Bronchial epithelial cell (primary cell): Measurements from ENCODE around the gene ADGRA1. TPM values are rescaled to one million over a fixed set of nuclear protein-coding genes. Genes with fewer than 3 reads are reported as not detected.

Experiments used
- DNase-seq: peaks from one replicate; pipeline ENCODE4 v3.0.0-alpha.2; 2010; ENCODE audit warnings: low read depth
- FAIRE-seq: peaks from 2 replicates; lab custom pipeline; 2011; peaks lifted over from hg19 to GRCh38; lab: Jason Lieb, UNC
- H3K27me3 ChIP-seq: 2 replicates; pipeline ENCODE4 v1.5.1; 2011; ENCODE audit warnings: low read length; ENCODE audit not compliant: control insufficient read depth, insufficient read depth
- H3K36me3 ChIP-seq: 2 replicates; pipeline ENCODE4 v1.5.1; 2011; ENCODE audit warnings: low read length; ENCODE audit not compliant: control insufficient read depth, insufficient read depth
- H3K4me3 ChIP-seq: 2 replicates; pipeline ENCODE4 v1.5.1; 2011; ENCODE audit warnings: mild to moderate bottlenecking, low read depth, low read length, control low read depth
- total RNA-seq: library from RNA; depleted of rRNA; stranded (reverse); fragments of >200 nt; gene quantifications from 2 replicates; pipeline ENCODE4 v1.2.1, GENCODE V29; 2014
- TF ChIP-seq, protein P1 (sequence below): IDR thresholded peaks from 2 replicates; pipeline ENCODE4 v1.5.1; 2011; ENCODE audit warnings: mild to moderate bottlenecking, moderate library complexity, low read length, control low read depth, inconsistent platforms; ENCODE audit not compliant: insufficient read depth, severe bottlenecking

The ADGRA1 gene
- total RNA-seq, 1 donor from 2014 or later: not detected

GRCh38 chr10:133101416-133101810 lies 13.7 kb downstream of the ADGRA1 start:
- no peaks in the 10 kb centered on the region for H3K27me3 ChIP-seq
- H3K36me3 ChIP-seq: no peaks in the 10 kb centered on the region
- TF ChIP-seq, protein P1, sequence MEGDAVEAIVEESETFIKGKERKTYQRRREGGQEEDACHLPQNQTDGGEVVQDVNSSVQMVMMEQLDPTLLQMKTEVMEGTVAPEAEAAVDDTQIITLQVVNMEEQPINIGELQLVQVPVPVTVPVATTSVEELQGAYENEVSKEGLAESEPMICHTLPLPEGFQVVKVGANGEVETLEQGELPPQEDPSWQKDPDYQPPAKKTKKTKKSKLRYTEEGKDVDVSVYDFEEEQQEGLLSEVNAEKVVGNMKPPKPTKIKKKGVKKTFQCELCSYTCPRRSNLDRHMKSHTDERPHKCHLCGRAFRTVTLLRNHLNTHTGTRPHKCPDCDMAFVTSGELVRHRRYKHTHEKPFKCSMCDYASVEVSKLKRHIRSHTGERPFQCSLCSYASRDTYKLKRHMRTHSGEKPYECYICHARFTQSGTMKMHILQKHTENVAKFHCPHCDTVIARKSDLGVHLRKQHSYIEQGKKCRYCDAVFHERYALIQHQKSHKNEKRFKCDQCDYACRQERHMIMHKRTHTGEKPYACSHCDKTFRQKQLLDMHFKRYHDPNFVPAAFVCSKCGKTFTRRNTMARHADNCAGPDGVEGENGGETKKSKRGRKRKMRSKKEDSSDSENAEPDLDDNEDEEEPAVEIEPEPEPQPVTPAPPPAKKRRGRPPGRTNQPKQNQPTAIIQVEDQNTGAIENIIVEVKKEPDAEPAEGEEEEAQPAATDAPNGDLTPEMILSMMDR: no peak
- FAIRE-seq: no peak
- H3K4me3 ChIP-seq: no peak overlapping the region
- no peak for DNase-seq

- TF ChIP-seq, protein P1: no peak
- Histone ChIP-seq H3K27me3 (no peaks in the 10 kb centered on the region), H3K4me3 (no peak overlapping the region), H3K36me3 (no peaks in the 10 kb centered on the region)
- DNase-seq (no peak), FAIRE-seq (no peak)
Observed at GRCh38 chr10:133102415-133103095, 14.8 kb downstream of the ADGRA1 start.

GRCh38 chr10:133103311-133103910 lies 15.7 kb downstream of the ADGRA1 start:
- no peak overlapping the region for H3K4me3 ChIP-seq
- DNase-seq (no peak), FAIRE-seq (no peak)
- TF ChIP-seq, protein P1: no peak
- no peaks in the 10 kb centered on the region for H3K36me3 ChIP-seq
- no peaks in the 10 kb centered on the region for H3K27me3 ChIP-seq

GRCh38 chr10:133104068-133104962 lies 16.6 kb downstream of the ADGRA1 start:
- H3K36me3 ChIP-seq: no peaks in the 10 kb centered on the region
- DNase-seq (no peak), FAIRE-seq (no peak)
- no peak overlapping the region for H3K4me3 ChIP-seq
- TF ChIP-seq, protein P1: no peak
- no peaks in the 10 kb centered on the region for H3K27me3 ChIP-seq

- FAIRE-seq (no peak), DNase-seq (no peak)
- TF ChIP-seq, protein P1: no peak
- H3K27me3 ChIP-seq: no peaks in the 10 kb centered on the region
- no peak overlapping the region for H3K4me3 ChIP-seq
- H3K36me3 ChIP-seq: no peaks in the 10 kb centered on the region
Observed at GRCh38 chr10:133104963-133105640, 17.4 kb downstream of the ADGRA1 start.
